Hematopoietic multipotent progenitor cell treated with erythropoietin and hydrocortisone succinate and interleukin-3 and kit ligand, for 17 days (in vitro differentiated cells): ENCODE data around the gene STAMBPL1.
"Not testable (repeated sequence)": the region's sequence is repeated elsewhere in the genome, so short reads cannot be mapped to it uniquely, and the experiment has no call there.

ENCODE experiments used
- DNase-seq: peaks from one replicate; pipeline ENCODE4 v3.0.0-alpha.2; 2015; ENCODE audit warnings: low spot score

Gene STAMBPL1

GRCh38 chr10:88920986-88921593 is 41.0 kb downstream of the STAMBPL1 start:
- no peak for DNase-seq

DNA sequence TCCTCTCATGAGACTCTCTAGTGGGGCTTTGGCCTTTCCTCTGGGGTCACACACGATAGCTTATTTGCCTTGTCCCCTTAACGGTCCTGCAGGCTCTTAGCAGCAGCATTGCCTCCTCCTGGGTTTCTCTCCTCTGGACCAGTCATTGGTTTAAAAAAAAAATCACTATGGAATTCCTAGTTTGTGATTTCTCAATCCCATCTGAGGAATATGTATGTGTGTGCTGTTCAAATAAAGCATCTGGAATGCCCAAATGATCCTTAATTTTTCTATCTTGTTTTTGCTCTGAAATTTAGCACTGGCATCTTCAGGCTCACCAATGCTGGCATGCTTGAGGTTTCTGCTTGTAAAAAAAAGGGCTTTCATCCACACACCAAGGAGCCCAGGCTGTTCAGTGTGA is 42.0 kb downstream of the STAMBPL1 start:
- no peak for DNase-seq

DNA sequence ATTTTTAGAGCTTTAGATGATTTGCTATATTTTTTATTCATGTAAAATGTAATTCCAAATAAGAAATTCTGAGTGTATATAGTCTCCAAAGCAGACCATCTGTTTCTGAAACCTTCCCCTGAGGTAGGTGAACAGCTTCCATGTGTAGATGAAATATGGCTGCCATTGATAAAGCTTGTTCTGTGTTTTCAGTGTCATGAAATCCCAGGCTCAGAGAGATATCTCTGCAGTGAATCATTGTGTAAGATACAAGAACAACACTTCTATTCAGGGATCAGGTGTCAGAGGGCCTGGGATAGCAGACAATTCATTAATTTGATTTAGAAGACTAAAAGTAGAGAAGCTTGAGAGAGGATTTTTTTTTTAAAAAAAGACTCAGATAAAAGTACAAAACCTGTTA is 43.5 kb downstream of the STAMBPL1 start:
- DNase-seq = no peak

GRCh38 chr10:88926566-88927415 is 46.7 kb downstream of the STAMBPL1 start:
- no peak for DNase-seq

DNA sequence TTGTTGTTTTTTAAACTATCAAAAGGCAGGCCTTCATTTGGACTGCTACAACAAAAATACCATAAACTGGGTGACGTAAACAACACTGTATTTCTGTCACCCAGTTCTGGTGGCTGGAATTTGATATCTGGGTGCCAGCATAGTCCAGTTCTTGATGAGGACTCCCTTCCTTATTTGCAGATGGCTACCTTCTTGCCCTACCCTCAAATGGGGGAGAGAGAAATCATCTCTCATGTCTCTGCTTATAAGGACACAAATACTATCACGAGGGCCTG is 47.3 kb downstream of the STAMBPL1 start:
- no peak for DNase-seq

DNA sequence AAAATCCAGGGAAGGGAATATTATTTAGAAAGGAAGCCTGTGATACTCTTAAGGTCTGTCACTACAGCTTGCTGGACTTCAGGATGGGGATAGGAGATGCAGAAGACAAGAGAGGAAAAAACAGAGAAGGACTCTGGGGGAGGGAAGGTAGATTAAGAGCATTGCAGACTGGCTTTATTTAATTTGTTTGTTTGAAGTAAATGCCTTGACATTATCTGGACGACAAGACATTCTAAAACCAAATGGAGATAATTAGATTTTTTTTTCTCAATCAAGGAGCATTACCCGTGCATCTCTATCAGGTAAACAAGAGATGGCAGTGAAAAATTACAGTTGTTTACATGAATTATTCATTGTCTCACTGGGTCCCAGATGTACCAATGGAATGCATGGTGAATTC is 48.2 kb downstream of the STAMBPL1 start:
- no peak for DNase-seq

DNA sequence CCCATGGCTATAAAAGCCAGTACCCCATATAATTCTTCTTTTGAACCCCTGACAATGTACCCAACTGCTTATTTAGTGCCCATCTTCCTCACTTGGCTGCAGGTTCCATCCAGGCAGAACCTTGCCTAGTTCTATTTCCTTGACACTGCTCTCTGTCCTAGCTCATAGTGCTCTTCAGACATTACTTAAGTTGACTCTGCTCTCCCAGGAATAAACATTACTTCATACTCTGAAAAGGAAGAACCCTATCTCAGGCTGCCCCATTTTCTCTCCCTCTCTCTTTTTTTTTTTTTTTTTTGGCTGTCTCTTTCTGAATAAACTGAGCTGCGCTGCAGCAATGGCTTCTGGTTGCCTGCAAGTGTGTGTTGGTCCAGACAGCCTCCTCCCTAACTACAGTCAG is 51.5 kb downstream of the STAMBPL1 start:
- no peak for DNase-seq

DNA sequence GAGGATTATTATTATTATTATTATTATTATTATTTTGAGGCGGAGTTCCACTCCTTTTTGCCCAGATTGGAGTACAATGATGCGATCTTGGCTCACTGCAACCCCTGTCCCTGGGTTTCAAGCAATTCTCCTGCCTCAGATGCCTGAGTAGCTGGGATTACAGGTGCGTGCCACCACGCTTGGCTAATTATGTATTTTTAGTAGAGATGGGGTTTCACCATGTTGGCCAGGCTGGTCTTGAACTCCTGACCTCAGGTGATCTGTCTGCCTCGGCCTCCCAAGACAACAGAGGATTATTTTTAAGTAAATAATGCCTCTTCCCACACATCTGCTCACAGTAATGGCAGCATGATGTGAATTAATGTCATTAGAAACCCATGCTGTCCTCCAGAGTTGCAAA is 52.0 kb downstream of the STAMBPL1 start:
- DNase-seq = not testable (repeated sequence)

GRCh38 chr10:88932539-88933256 is 52.7 kb downstream of the STAMBPL1 start:
- DNase-seq = peak; percentile 55

GRCh38 chr10:88933564-88933963 is 53.5 kb downstream of the STAMBPL1 start:
- no peak for DNase-seq

GRCh38 chr10:88934900-88935672 is 55.0 kb downstream of the STAMBPL1 start:
- DNase-seq = peak; percentile 84

DNA sequence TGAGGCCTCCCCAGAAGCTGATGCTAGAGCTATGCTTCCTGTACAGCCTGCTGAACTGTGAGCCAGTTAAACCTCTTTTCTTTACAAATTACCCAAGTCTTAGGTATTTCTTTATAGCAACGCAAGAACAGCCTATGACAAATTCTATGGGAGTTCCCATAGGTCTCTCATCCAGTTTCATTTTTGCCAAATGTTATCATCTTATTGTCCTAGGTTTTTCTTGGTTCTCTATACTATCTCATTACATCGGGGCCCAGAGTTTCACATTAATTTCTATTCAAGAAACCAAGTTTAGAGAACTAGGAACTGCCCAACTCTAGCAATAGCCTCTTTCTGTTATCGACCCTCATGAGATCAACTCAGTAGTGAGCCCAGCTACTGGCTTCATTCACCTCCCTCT is 56.6 kb downstream of the STAMBPL1 start:
- no peak for DNase-seq

- DNase-seq = no peak
Measured at GRCh38 chr10:88938039-88938438, 58.0 kb downstream of the STAMBPL1 start.

GRCh38 chr10:88938938-88939337 is 58.9 kb downstream of the STAMBPL1 start:
- no peak for DNase-seq

GRCh38 chr10:88941026-88941425 is 61.0 kb downstream of the STAMBPL1 start:
- DNase-seq = no peak

GRCh38 chr10:88943778-88944177 is 63.7 kb downstream of the STAMBPL1 start:
- no peak for DNase-seq

GRCh38 chr10:88944813-88945212 is 64.8 kb downstream of the STAMBPL1 start:
- DNase-seq = no peak

DNA sequence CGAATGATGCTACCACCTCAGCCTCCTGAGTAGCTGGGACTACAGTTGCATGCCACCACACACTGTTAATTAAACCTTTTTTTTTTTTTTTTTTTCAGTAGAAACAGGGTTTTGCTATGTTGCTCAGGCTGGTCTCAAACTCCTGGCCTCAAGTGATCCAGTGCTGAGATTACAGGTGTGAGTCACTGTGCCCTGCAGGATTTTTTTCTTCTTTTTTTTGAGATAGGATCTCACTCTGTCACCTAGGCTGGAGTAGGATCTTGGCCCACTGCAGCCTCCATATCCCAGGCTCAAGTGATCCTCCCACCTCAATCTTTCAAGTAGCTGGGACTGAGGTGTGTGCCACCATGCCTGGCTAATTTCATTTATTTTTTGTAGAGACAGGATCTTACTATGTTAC is 66.2 kb downstream of the STAMBPL1 start:
- no peak for DNase-seq

- DNase-seq = no peak
Measured at GRCh38 chr10:88946965-88947590, 67.0 kb downstream of the STAMBPL1 start.

- no peak for DNase-seq
Measured at GRCh38 chr10:88949051-88949450, 69.0 kb downstream of the STAMBPL1 start.

DNA sequence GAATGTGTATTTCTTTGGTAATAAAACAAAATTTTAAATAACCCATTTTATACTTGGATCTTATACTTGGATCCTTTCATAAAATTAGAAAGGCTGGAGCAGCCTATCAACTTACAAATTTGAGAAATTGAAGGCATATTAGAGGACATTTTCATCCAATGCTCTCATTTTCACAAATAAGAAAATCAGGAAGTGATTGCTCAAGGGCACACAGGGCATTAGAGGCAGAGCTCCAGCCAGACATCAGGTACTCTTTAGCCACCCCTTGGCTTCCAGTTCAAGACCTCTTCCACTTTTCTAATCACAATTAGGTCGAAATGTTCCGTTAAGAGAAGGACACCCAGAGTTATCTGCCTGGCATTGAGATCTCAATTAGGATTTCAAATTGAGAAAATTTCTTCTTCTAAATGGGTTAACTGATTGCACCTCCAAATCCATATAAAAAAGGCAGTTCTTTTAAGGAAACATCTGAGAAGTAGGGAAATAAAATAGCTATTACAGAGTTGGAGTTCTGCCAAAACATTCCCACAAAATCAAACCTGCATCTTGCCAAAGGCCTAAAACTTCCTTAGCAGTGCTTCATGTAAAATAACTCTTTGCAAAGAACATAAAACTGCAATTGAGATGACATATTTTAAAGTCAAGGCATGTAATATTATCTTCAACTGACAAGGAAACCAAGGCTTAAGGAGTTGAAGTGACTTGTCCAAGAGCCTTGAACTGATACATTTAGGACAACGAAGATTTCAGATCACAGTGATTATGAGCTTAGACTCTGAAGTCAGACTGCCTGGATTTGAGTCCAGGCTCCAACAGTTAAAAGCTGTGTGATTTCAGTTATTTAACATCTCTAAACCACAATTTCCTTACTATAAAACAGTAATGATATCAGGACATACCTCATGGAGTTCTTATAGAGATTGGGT is 70.1 kb downstream of the STAMBPL1 start:
- DNase-seq = no peak
